DND-41 (cell line): Measurements from ENCODE around the gene GLRA3.

Source experiments
- EZH2 ChIP-seq: IDR thresholded peaks from 3 replicates; pipeline ENCODE4 v1.6.1; 2012; ENCODE audit warnings: borderline replicate concordance, low read depth, mild to moderate bottlenecking, moderate library complexity, low read length, inconsistent platforms; ENCODE audit not compliant: severe bottlenecking
- TF ChIP-seq, protein P1 (sequence below): IDR thresholded peaks from 2 replicates; pipeline ENCODE4 v1.5.1; 2012; ENCODE audit warnings: borderline replicate concordance, low read length, moderate library complexity, mild to moderate bottlenecking; ENCODE audit not compliant: poor library complexity, severe bottlenecking; ENCODE audit errors: extremely low read depth

DNA sequence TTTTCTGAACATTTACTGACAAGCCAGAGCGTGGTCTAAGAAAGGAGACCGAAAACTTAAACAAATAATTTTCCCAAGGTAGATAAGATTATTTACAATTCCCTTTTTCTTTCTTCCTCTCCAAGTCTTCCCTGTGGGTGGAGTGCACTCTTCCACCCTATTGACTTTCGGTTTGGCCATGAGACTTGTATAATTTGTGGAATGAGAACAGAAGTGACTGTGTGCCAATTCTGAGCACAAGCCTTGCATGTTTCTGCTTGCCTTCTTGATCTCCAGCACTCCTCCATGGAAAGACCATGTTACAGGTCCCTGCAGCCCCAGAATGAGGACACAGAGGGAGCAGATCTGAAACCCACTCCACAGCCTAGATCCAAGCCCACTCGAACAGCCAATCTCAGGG, 156.8 kb downstream of the GLRA3 start:
- TF ChIP-seq, protein P1, sequence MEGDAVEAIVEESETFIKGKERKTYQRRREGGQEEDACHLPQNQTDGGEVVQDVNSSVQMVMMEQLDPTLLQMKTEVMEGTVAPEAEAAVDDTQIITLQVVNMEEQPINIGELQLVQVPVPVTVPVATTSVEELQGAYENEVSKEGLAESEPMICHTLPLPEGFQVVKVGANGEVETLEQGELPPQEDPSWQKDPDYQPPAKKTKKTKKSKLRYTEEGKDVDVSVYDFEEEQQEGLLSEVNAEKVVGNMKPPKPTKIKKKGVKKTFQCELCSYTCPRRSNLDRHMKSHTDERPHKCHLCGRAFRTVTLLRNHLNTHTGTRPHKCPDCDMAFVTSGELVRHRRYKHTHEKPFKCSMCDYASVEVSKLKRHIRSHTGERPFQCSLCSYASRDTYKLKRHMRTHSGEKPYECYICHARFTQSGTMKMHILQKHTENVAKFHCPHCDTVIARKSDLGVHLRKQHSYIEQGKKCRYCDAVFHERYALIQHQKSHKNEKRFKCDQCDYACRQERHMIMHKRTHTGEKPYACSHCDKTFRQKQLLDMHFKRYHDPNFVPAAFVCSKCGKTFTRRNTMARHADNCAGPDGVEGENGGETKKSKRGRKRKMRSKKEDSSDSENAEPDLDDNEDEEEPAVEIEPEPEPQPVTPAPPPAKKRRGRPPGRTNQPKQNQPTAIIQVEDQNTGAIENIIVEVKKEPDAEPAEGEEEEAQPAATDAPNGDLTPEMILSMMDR, result no peak
- TF ChIP-seq EZH2, result no peak
